Stimulated activated CD4-positive, alpha-beta T cell treated with anti-CD3 and anti-CD28 coated beads, Interleukin-12 subunit alpha, Interleukin-12 subunit beta, amount 100 ng/mL, for 48 hours (primary cell): ENCODE results near the gene KCNMA1.

Experiments used
- DNase-seq, 3 donors: peaks; one replicate each; pipeline ENCODE4 v3.0.0-alpha.2; 2020; ENCODE audit warnings: low read depth in 2 of 3, low spot score in 1 of 3

The KCNMA1 gene

DNA sequence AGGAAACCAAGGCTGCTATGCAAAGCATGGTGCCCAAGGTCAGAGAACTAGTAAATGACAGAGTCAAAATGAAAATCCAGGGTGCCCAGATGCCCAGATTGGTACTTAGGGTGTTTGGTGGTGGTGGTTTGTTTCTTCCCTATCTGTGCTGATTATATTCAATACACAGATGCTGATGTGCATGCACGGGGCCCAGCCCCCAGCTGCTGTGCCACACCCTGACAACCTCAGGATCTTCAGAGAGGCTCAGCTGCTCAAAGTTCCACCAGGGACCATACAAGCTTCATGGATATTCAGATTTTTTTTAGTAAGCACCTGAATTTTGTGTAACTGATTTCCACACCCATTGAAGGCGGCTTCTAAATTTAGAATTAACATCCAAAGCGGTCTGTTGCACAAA lies 75.6 kb downstream of the KCNMA1 start:
- no peak for DNase-seq

DNA sequence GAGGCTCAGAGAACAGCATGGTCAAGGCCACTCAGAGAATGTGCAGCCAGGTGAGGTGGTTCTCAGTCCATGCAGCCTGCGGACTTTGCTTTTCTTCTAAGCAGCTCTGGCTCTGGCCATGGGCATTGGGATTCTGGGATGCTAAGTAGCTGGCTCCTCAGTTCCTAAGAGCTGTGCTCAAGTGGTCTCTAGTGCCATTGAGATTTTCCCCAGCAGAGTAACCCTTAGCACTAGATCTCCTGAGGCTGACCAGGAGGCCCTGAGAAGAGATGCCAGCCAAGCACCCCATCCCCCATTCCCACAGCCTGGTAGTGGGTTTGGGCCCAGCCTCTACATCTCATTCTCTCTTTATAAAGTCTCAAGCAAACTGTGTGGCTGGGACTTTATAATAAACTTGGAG lies 77.1 kb downstream of the KCNMA1 start:
- no peak for DNase-seq

DNA sequence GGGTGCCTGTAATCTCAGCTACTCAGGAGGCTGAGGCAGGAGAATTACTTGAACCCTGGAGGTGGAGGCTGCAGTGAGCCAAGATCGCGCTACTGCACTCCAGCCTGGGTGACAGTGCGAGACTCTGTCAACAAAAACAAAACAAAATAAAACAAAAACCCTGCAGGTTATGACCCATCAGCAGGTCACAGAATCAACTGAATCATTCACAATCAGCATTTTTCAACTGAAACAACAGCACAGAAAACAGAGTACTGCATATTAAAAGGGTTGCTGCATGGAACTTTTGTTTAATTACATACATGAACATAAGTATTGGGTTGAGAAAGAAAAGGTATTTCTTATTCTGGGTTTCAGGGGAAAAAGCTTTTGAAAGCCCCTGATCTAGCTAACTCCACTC lies 77.6 kb downstream of the KCNMA1 start:
- no peak for DNase-seq

DNA sequence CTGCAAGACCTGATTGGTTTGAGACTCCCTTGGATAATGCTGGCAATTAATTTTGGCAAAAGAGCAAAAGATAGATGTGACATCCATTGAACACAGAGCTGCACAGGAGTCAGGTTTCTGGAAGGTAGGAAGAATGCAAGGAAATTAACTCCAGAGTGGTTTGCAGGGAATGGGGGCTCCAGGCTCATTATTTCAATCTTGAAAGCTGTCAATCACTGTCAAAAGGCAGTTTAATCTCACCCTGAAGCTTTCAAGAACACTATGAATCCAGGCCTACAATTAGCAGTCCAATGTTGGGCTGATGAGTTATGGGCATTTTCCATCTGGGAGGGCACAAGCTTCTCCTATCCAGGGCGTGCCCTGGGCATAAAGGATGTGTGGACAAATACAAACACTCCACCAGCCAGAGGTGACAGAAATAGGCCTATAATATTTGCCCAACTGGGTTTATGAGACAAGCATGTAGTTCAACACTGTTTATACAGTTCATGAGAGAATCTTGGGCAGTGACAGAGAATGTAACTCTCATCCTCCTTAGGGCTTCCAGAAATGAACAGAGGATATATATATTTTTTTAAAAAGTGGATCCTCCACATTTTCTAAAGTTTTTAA lies 80.5 kb downstream of the KCNMA1 start:
- no peak for DNase-seq

DNA sequence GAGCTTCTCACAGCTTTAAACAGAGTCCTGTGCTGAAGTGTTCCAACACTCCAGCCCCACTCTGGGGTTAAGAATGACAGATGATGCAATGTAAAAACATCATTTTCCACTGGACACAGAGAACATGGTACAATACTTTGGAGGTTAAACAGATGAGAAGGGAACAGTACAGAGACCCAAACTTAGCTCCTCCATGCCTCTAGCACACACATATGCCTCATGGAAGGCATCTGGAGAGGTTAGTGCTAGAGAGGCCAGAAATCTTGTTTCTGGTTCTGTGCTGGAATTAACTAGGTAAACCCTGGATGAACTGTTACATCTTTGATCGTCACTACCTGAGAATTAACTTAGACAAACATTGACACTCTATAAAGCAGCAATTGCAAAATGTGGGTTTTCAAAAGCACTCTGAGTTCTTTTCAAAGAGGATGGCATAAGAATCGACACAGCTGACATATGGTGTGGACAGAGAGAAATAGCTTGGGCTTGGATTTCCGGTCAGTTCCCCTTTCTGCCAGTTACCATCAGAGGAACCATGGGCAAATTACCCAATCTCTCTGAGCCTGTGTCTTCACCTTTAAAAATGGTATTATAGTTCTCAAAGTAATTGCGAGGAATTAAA lies 81.9 kb downstream of the KCNMA1 start:
- DNase-seq = no peak

DNA sequence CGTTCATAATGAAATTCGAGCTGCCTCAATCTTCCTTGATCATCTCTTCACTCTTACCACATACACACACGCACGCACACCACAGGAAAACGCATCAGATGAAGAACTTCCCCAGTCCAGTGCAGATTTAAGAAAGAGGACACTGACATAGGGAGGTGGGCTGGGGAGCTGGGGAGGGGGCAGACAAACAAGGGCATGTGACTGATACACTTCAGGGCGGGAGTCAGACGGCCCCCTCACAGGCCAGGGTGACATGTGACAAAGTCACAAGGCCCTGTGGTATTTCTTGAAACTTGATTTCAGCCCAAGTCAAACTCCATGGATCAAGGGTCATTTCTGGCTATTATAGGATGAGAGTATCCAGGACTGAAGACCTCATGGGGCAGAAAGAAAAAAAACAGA lies 82.6 kb downstream of the KCNMA1 start:
- DNase-seq = no peak

DNA sequence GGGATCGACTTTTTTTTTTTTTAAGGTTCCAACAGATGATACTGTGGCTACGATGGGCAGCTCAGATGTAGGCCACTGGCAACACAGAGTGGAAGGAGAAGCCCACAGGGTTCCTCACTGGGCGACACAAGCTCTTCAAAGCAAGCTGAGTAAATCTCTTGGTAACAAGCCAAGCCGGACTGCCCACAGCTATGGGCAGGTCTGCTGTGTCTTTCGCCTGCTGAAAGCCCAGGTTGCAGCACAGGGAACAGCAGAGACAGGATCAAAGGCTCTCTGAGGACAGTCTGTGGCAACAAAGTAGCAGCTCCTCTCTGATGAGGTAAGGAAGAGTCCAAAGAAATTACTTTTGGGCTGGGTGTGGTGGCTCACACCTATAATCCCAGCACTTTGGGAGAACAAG lies 83.6 kb downstream of the KCNMA1 start:
- DNase-seq = no peak

DNA sequence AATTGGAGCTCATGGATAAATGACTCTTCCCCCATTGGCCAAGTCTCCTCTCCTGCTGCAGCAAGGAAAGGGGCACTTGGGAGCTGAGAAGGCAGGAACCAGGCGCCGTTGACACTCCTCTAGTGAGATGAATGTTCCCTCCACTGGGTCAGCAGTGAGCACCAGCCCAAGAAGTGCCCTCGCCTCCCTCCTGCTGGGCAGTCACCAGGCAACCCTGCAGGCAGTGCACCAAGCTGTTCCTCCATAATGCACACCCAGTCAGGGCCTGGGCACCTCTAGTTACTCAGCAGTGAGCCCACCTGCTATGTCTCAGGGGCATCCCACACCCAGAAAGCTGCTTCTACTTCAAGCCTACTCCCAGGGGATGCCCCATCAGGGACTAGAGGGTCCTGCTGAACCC lies 84.3 kb downstream of the KCNMA1 start:
- no peak for DNase-seq

DNA sequence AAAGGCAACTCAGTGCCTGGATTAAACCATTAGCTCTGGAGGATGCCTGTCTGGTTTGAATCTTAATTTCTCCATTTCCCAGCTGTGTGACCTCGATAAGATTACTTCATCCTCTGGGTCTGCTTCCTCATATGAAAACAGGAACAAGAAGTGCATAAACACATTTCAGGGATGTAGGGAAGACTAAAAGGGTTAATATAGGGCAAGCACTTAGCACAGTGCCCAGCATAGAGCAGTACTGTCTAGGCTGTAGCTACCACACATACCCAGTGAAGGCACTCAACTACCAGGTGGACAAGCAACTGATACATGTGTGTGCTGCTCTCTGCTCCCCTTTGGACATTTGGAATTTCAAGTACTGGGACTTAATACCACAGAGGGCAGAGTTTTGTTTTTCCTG lies 85.4 kb downstream of the KCNMA1 start:
- DNase-seq = no peak

DNA sequence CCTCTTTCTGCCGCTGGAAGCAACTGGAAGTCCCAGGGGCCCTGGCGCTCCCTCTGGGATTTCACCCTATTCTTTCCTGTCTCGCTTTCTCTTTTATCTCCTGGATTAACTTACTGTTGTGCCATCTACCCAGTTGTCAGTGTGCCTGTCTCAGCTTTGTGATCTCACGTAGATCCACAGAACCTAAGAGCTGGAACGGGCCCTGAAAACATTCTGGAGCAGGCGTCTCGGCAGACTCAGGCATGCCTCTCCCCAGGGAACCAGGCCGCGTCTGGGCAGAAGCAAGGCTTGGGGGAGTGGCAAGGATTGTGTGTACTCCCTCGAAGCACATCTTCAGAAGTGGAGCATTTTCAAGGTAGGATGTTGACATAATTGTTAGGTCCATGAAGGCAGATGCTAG lies 87.2 kb downstream of the KCNMA1 start:
- no peak for DNase-seq

DNA sequence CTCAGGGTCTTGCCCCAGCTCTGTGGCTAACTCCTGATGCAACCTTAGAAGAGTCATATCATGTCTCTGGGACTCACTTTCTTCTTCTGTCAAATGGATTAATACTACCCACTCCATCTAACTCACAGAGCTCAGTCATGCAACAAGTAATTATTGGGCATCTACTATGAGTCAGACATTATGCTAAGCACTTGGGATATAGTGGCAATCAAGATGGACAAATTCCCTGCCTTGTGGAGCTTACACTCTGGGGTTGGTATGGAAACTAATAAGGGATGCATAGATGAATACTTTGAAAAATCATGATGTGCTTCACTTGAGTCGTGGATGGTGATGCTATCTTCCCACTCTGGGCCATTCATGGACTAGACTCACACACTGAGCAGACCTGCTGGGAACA lies 88.9 kb downstream of the KCNMA1 start:
- no peak for DNase-seq

DNA sequence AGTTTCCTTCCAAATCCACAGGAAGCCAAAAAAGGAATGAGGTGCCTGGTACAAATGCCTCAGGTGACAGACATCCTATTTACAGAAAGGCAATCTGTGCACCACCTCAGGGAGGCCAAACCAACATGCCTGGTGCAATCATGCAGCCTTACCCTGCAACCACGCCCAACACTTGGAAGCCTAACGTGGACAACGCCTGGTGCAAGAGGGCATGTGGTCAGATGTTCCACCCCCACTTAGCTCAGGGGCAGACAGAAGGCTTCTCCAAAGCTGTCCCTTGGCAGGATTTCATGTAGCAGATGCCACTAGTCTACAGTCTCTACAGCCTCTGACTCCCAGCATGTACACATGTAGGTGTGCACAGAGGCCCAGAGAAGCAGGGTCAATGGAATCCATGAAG lies 89.5 kb downstream of the KCNMA1 start:
- DNase-seq = no peak

DNA sequence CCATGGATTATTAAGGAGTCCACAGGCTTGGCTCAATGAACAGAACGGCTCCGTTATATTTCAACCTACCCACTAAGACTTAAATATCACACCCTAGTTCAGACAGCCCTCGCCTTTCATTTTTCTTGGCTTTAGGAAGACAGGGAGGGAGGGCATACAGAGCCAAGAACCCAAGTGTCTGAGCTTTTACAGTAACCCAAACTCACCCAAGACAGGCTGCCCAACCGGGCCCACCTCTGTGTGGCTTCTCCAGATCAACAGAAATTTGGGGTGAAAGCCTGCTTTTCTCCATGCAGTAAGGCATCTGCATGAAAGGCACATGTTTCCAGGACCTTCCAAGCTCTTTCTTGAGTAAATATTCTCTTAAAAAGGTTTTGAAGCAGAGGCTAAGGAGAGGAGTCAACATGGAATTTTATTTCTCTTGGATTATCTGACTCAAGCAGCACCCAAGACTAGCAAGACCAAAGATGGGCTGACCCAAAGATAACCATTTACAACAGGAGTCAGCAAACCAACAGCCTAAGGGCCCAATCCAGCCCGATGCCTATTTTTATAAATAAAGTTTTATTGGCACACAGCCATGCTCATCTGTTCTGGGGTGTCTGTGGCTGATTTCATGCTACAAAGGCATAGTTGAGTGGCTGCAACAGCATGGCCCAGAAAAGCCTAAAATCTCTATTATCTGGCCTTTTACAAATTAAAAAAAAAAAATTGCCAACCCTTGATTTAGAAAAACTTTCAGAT lies 90.1 kb downstream of the KCNMA1 start:
- DNase-seq = no peak

DNA sequence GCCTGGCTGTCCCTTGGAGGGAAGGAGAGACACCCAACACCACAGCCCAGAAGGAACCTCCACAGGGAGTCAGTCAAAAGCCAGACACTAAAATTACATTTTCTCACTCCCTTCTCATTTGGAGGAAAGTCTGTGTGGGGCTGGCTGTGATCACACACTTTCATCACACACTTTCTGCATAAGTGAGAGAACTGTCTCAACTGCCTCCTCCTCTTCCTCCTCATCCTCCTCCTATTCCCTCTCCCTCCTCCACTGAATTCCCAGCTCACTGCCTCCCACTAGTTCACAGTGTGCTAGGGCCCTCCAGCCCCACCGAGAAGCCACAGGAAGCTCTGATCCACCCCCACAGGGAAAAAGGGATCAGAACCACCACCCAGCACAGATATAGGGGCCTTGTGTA lies 91.6 kb downstream of the KCNMA1 start:
- DNase-seq = no peak

DNA sequence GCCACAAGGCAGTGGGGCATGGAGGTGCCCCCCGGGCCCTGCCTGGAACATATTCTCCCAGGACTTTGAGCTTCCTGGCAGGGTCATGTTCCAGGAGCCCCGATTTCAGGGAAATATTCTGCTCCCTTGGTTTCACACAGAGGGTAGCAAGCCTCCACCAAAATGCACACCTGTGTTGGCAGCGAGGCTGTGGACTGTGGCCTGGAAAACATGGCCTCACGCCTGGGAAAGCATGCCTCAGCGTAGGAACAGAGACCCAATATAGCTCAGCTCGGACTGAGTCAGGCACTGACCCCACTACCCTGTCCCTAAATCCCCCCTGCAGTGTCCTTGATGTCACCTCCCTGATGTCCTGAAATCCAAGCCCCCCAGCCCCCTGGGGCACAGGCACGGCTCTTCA lies 92.0 kb downstream of the KCNMA1 start:
- DNase-seq = no peak

DNA sequence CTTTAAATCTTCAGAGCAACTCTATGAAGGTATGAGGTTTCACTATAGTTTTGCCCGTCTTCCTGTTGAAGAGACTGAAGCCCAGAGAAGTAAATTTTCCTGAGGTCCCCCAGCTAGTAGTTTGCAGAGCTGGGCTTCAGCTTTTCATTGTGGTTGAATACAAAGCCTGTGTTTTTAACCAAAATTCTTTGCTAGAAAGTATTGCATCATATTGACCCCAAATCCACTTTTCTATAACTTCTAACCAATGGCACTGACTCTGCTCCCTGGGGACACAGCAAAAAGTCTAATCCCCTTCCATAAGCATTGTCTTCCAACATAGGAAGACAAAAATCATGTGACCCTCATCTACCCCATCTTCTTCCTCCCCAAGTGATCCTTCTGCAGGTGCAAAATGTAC lies 93.0 kb downstream of the KCNMA1 start:
- DNase-seq = no peak

DNA sequence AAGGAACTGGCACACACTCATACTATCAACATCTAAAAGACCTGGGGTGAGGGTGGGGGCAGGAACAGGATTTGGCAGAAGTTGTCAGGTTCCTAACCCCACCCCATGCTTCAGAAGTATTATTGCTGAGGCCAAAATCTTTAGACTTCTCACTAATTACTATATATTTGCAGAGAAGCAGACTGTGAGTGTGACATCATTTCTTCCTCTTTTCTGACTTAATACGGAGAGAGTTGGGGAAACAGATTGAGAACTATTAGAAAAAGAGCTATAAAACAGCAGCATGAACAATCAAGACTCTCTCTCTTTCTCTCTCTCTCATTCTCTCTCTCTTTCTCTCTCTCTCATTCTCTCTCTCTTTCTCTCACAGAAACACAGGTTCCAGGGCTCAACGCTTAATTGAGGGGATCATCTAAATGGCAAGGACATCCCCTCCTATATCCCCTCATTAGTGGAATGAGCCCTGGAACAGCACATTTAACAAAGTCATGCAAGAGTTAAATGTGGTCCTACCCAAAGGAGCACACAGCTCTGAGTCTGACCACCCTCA lies 94.8 kb downstream of the KCNMA1 start:
- no peak for DNase-seq

DNA sequence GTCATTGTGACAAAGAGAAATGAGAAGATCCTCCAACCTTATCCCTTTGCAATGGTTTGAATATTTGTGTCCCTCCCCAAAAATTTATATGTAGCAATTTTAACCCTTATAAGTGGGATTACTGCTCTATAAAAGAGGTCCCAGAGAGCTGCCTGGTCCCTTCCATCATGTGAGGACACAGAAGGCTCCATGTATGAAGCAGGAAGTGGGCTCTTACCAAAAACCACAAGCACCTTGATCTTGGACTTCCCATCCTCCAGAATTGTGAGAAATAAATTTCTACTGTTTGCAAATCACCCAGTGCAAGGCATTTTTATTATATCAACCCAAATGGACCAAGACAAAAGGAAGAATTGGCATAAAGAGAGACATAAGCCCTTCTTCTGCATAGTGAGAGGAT lies 95.7 kb downstream of the KCNMA1 start:
- no peak for DNase-seq

DNA sequence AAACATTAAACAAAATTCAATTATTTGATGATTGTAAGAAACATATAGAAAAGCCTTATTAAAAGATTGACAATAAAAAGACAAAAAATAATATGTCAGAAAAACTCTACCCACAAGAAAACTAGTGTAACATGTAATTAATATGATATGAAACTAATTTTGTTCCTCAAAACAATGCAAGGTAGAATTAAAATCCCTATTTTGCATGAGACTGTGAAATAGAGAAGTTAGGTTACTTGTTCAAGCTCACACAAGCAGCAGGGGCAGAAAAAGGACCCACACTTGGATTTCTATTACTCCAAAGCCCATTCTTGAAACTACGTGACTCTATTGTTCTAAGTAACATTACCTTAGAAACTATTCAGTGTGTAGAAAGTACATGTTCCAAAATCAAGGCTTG lies 96.4 kb downstream of the KCNMA1 start:
- no peak for DNase-seq

DNA sequence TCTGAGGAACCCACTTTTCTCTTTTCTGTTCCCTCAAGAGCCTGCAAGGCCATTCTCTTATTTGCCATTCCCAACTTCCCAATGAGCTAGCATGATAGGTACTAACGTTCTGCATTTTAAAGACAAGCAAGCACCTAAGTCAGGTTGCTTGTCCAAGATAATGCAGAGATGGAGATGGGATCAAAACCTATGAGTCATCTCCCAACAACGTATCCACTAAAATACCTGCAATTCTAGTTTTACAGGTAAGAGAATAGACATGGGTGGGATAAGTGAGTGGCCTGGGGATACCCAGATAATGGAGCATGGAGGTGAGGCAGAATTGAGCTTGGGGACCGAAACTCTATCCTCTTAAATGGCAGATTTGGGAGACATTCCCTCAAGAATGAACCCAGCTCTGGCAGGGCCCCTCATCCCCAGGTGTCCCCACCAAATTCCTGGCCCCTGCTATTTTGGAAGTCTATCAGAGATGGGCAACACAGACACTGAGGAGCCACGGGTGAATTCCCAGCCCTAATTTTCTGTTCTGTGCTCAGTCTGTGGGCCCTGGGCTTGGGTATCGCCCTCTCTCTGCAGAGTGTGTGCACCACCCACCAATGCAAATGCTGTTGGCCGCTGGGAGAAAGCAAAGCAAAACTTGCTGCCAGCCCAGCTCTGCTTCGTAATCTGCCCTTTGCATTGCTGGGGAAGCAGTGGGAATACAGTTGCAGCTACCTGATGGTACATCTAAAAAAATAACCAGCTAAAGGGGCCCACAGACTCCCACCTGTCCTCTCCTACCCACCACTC lies 98.3 kb downstream of the KCNMA1 start:
- no peak for DNase-seq

DNA sequence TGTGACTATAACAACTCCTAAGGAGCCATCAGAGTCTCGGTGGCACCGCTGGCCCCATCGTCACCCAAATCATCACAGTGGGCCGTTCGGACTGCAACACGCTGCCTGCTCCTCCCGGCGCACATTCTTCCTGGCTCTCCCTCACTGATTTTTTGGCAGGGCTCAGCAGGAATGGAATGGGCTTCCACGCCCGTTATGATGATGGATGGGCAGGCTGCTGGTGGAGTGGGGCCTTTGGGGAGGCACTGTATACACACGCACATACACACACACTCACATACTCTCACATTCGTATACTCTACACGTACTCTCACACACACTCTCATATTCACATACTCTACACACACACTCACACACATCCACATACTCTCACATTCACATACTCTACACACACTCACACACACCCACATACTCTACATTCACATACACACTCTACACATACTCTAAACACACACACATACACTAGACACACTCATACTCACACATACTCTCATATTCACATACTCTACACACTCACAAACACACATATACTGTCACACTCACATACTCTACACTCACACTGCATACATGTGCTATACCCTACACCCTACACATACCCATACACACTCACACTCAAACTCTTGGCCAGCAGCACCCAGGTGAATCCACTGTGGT lies 99.8 kb downstream of the KCNMA1 start:
- no peak for DNase-seq
